H1 (cell line): Measurements from ENCODE around the gene COL25A1. TPM values are rescaled to one million over a fixed set of nuclear protein-coding genes. Genes with fewer than 3 reads are reported as not detected.
"Not testable (repeated sequence)": the region's sequence is repeated elsewhere in the genome, so short reads cannot be mapped to it uniquely, and the experiment has no call there.

ENCODE experiments used
- CTCF ChIA-PET: fragments of 300-600 bp; sonication (Branson Sonifier 250); formaldehyde crosslinking; loops from one replicate; lab custom pipeline; 2021; ENCODE audit not compliant: partially characterized antibody; lab: Charles Lee
- POLR2A ChIA-PET: fragments of 300-600 bp; sonication (Branson Sonifier 250); formaldehyde crosslinking; loops from one replicate; lab custom pipeline; 2021; ENCODE audit warnings: inconsistent platforms; ENCODE audit not compliant: partially characterized antibody; lab: Charles Lee
- DNase-seq, 2 experiments: peaks; one replicate each; pipeline versions ENCODE4 v3.0.0 to v3.0.0-alpha.2; 2010 to 2022; ENCODE audit warnings: low spot score in 2 of 2, low read depth in 1 of 2, mixed read lengths in 1 of 2
- FAIRE-seq: peaks from 2 replicates; lab custom pipeline; 2011; peaks lifted over from hg19 to GRCh38; lab: Jason Lieb, UNC
- H2AFZ ChIP-seq: 2 replicates; pipeline ENCODE4 v1.8.1; 2012; ENCODE audit warnings: low read length, inconsistent platforms
- H2AK5ac ChIP-seq: 2 replicates; pipeline ENCODE4 v1.6.1; 2013; ENCODE audit warnings: low read depth, low read length
- H2BK120ac ChIP-seq: replicated peaks from 2 replicates; pipeline ENCODE3; 2013; ENCODE audit warnings: low read depth, low read length, inconsistent platforms
- H2BK12ac ChIP-seq: 2 replicates; pipeline ENCODE4 v1.6.1; 2013; ENCODE audit warnings: low read depth, low read length
- H2BK15ac ChIP-seq: 2 replicates; pipeline ENCODE4 v1.6.1; 2013; ENCODE audit warnings: low read length
- H2BK20ac ChIP-seq: 2 replicates; pipeline ENCODE4 v1.6.1; 2013; ENCODE audit warnings: low read length
- H2BK5ac ChIP-seq: 2 replicates; pipeline ENCODE4 v1.6.1; 2013; ENCODE audit warnings: low read depth, low read length
- H3K14ac ChIP-seq: 2 replicates; pipeline ENCODE4 v1.6.1; 2013; ENCODE audit warnings: inconsistent platforms; ENCODE audit not compliant: insufficient read length
- H3K18ac ChIP-seq: 2 replicates; pipeline ENCODE4 v1.6.1; 2013; ENCODE audit warnings: low read length; ENCODE audit errors: extremely low read depth
- H3K23ac ChIP-seq: 2 replicates; pipeline ENCODE4 v1.6.1; 2013; ENCODE audit warnings: inconsistent platforms; ENCODE audit not compliant: insufficient read length
- H3K23me2 ChIP-seq: 2 replicates; pipeline ENCODE4 v1.6.1; 2013; ENCODE audit warnings: low read depth, low read length
- H3K27ac ChIP-seq: 2 replicates; pipeline ENCODE4 v1.6.1; 2011; ENCODE audit warnings: low read depth, low read length, inconsistent platforms
- H3K27me3 ChIP-seq, 4 experiments: replicated peaks in 1 of 4; 1 replicate in 1 of 4; 2 replicates in 3 of 4; pipeline versions ENCODE4 v1.6.1 to v1.8.1; 2011 to 2013; ENCODE audit warnings: low read length in 3 of 4, mild to moderate bottlenecking in 3 of 4, inconsistent platforms in 2 of 4, mixed read lengths in 2 of 4, moderate library complexity in 1 of 4; ENCODE audit not compliant: control insufficient read depth in 3 of 4, insufficient read depth in 3 of 4; ENCODE audit errors: extremely low read depth in 1 of 4
- H3K36me3 ChIP-seq, 4 experiments: 2 replicates each; pipeline versions ENCODE4 v1.6.1 to v1.8.1; 2011 to 2013; ENCODE audit warnings: mild to moderate bottlenecking in 4 of 4, low read length in 3 of 4, moderate library complexity in 2 of 4, control low read depth in 1 of 4, inconsistent platforms in 1 of 4; ENCODE audit not compliant: insufficient read depth in 4 of 4, control insufficient read depth in 2 of 4
- H3K4ac ChIP-seq: replicated peaks from 2 replicates; pipeline ENCODE3; 2013; ENCODE audit warnings: low read length, low read depth, mixed read lengths, inconsistent platforms; ENCODE audit not compliant: insufficient read length
- H3K4me1 ChIP-seq, 4 experiments: replicated peaks in 1 of 4; 1 replicate in 1 of 4; 2 replicates in 3 of 4; pipeline versions ENCODE4 v1.6.1 to v1.8.1; 2011 to 2013; ENCODE audit warnings: low read length in 3 of 4, inconsistent platforms in 2 of 4, mixed read lengths in 1 of 4; ENCODE audit not compliant: insufficient read depth in 4 of 4, control insufficient read depth in 3 of 4
- H3K4me2 ChIP-seq, 2 experiments: 2 replicates each; pipeline versions ENCODE4 v1.6.1 to v1.8.1; 2011 to 2013; ENCODE audit warnings: low read depth in 2 of 2, low read length in 2 of 2, control low read depth in 1 of 2, inconsistent platforms in 1 of 2, mild to moderate bottlenecking in 1 of 2; ENCODE audit not compliant: insufficient read depth in 1 of 2
- H3K4me3 ChIP-seq, 4 experiments: fragments of 200-600, 300-600 bp in 1 of 4; sonication (generic), shearing (Covaris generic), sonication (Bioruptor Twin) in 1 of 4; 2 replicates each; pipeline versions ENCODE4 v1.5.1 to v1.8.1; 2011 to 2016; ENCODE audit warnings: low read length in 4 of 4, low read depth in 3 of 4, control low read depth in 2 of 4, inconsistent platforms in 2 of 4, mild to moderate bottlenecking in 2 of 4, mixed read lengths in 1 of 4, moderate library complexity in 1 of 4; ENCODE audit not compliant: insufficient read depth in 2 of 4; ENCODE audit errors: extremely low read depth in 1 of 4
- H3K56ac ChIP-seq: replicated peaks from 2 replicates; pipeline ENCODE3; 2013; ENCODE audit warnings: low read depth, mild to moderate bottlenecking, mixed read lengths, low read length, inconsistent platforms; ENCODE audit not compliant: insufficient read length
- H3K79me1 ChIP-seq: 2 replicates; pipeline ENCODE4 v1.6.1; 2013; ENCODE audit warnings: low read depth, low read length, control low read depth
- H3K79me2 ChIP-seq, 2 experiments: 2 replicates each; pipeline versions ENCODE4 v1.6.1 to v1.8.1; 2012 to 2013; ENCODE audit warnings: low read length in 2 of 2, mild to moderate bottlenecking in 2 of 2, inconsistent platforms in 1 of 2; ENCODE audit not compliant: insufficient read depth in 2 of 2, control insufficient read depth in 1 of 2
- H3K9ac ChIP-seq, 4 experiments: replicated peaks in 1 of 4; 1 replicate in 1 of 4; 2 replicates in 3 of 4; pipeline versions ENCODE4 v1.6.1 to v1.8.1; 2011 to 2013; ENCODE audit warnings: low read depth in 3 of 4, low read length in 3 of 4, control low read depth in 2 of 4, mild to moderate bottlenecking in 2 of 4, moderate library complexity in 2 of 4, inconsistent platforms in 1 of 4; ENCODE audit errors: extremely low read depth in 1 of 4
- H3K9me3 ChIP-seq, 2 experiments: 2 replicates each; pipeline versions ENCODE4 v1.6.1 to v1.8.1; 2012 to 2013; ENCODE audit warnings: mild to moderate bottlenecking in 2 of 2, moderate library complexity in 2 of 2, control low read depth in 1 of 2, inconsistent platforms in 1 of 2, low read depth in 1 of 2, low read length in 1 of 2, mixed read lengths in 1 of 2; ENCODE audit not compliant: insufficient read depth in 2 of 2
- H4K20me1 ChIP-seq, 2 experiments: replicated peaks in 1 of 2; 2 replicates each; pipeline versions ENCODE3 to v1.8.1; 2011 to 2013; ENCODE audit warnings: inconsistent platforms in 2 of 2, low read length in 2 of 2, mild to moderate bottlenecking in 1 of 2; ENCODE audit not compliant: insufficient read depth in 2 of 2, control insufficient read depth in 1 of 2
- H4K5ac ChIP-seq: 2 replicates; pipeline ENCODE4 v1.6.1; 2013; ENCODE audit warnings: low read length, low read depth, mixed read lengths, inconsistent platforms; ENCODE audit not compliant: insufficient read length
- H4K8ac ChIP-seq: 2 replicates; pipeline ENCODE4 v1.8.0; 2013; ENCODE audit warnings: mild to moderate bottlenecking, moderate library complexity, low read length, inconsistent platforms; ENCODE audit not compliant: insufficient read depth; ENCODE audit errors: extremely low read depth
- H4K91ac ChIP-seq: replicated peaks from 2 replicates; pipeline ENCODE3; 2013; ENCODE audit warnings: low read length, mixed read lengths, inconsistent platforms; ENCODE audit not compliant: insufficient read length
- WGBS, 2 experiments: shearing (Covaris generic) in 1 of 2; methylation state at CpG; one replicate each; pipeline versions ENCODE4 v1.1.6 to v1.1.7; 2013 to 2015; ENCODE audit warnings: low lambda C conversion rate in 2 of 2, mixed read lengths in 2 of 2, inconsistent platforms in 1 of 2, low coverage in 1 of 2, missing lambda C conversion rate in 1 of 2; ENCODE audit not compliant: insufficient replicate concordance in 2 of 2, insufficient coverage in 1 of 2, insufficient read length in 1 of 2; ENCODE audit errors: extremely low coverage in 1 of 2, missing lambda C conversion rate in 1 of 2; 5-methylcytosine and 5-hydroxymethylcytosine counted together
- polyA plus RNA-seq, 7 experiments: library from polyadenylated mRNA; depleted of rRNA in 3 of 7; stranded (reverse) in 5 of 7; unstranded in 2 of 7; fragments of >200 nt in 5 of 7; fragments of 200-250 nt in 2 of 7; gene quantifications; 1 replicate in 5 of 7; 2 replicates in 1 of 7; 4 replicates in 1 of 7; pipeline versions ENCODE4 v1.2.1 to v1.2.3, GENCODE V29; 2011 to 2013; ENCODE audit warnings: missing spikeins in 2 of 7, mixed read lengths in 2 of 7
- total RNA-seq: library from RNA; stranded (reverse); fragmentation: NEBNext Ultra II Directional; extraction: Animal tissue kit (Norgen Biotek cat#: 25700); gene quantifications from 2 replicates; pipeline ENCODE4 v1.2.1, GENCODE V29; 2021

The COL25A1 gene
- total and polyA plus RNA-seq, 2 of the 8 experiments (the other 6 are each of a cell fraction or from before 2014, with no cell fraction given), result 1.1 to 8.3 TPM

DNA sequence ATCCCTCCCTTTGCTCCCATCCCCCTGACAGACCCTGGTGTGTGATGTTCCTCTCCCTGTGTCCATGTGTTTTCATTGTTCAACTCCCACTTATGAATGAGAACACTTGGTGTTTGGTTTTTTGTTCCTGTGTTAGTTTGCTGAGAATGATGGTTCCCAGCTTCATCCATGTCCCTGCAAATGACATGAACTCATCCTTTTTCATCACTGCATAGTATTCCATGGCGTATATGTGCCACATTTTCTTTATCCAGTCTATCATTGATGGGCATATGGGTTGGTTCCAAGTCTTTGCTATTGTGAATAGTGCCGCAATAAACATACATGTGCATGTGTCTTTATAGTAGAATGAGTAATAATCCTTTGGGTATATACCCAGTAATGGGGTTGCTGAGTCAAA, 164.3 kb downstream of the COL25A1 start:
- H2AFZ ChIP-seq, H3K27ac ChIP-seq, H2BK20ac ChIP-seq, H2AK5ac ChIP-seq, H3K9ac ChIP-seq, H3K14ac ChIP-seq, H3K4me1 ChIP-seq, H2BK12ac ChIP-seq, H3K79me1 ChIP-seq, POLR2A ChIA-PET, H3K56ac ChIP-seq, H3K79me2 ChIP-seq, H2BK5ac ChIP-seq, H4K20me1 ChIP-seq, H4K8ac ChIP-seq, H3K23ac ChIP-seq, H4K5ac ChIP-seq, H2BK15ac ChIP-seq, CTCF ChIA-PET, H3K36me3 ChIP-seq, DNase-seq, H4K91ac ChIP-seq, H3K4me3 ChIP-seq, H3K4ac ChIP-seq, H3K23me2 ChIP-seq, FAIRE-seq, H3K9me3 ChIP-seq, H2BK120ac ChIP-seq, H3K18ac ChIP-seq, H3K27me3 ChIP-seq, H3K4me2 ChIP-seq: not testable (repeated sequence)
- 95% methylated on average over 2 of the region's 2 CpGs; no CpG with 5 or more reads in 1 of the 2 experiments for WGBS, 2 experiments
